DND-41 (cell line): ENCODE measurements around the gene OR7A17.

Experiments used
- ATAC-seq: fragments of 200-7000 bp; cut with Tn5 transposase; 3 replicates; pipeline ENCODE4 v1.9.1; 2021; ENCODE audit warnings: low read depth; ENCODE audit not compliant: insufficient read depth
- DNase-seq: peaks from one replicate; pipeline ENCODE4 v3.0.0-alpha.2; 2020
- H2AFZ ChIP-seq: 2 replicates; pipeline ENCODE4 v1.6.0; 2012; ENCODE audit warnings: low read depth, low read length
- H3K27ac ChIP-seq: 2 replicates; pipeline ENCODE4 v1.5.1; 2012; ENCODE audit warnings: low read length, inconsistent platforms
- H3K27me3 ChIP-seq: fragments of 200-600 bp; sonication (generic); 2 replicates; pipeline ENCODE4 v1.6.0; 2012; ENCODE audit warnings: low read length, mild to moderate bottlenecking, inconsistent platforms; ENCODE audit not compliant: insufficient read depth, poor library complexity
- H3K36me3 ChIP-seq: 2 replicates; pipeline ENCODE4 v1.5.1; 2012; ENCODE audit warnings: low read length, inconsistent platforms; ENCODE audit not compliant: insufficient read depth
- H3K4me1 ChIP-seq: 2 replicates; pipeline ENCODE4 v1.5.1; 2012; ENCODE audit warnings: mild to moderate bottlenecking, low read length; ENCODE audit not compliant: insufficient read depth
- H3K4me2 ChIP-seq: 2 replicates; pipeline ENCODE4 v1.6.0; 2012; ENCODE audit warnings: mild to moderate bottlenecking, moderate library complexity, low read length, inconsistent platforms; ENCODE audit not compliant: insufficient read depth
- H3K4me3 ChIP-seq, 2 experiments: fragments of 200-600 bp in 1 of 2; shearing (Covaris generic) in 1 of 2; 2 replicates each; pipeline ENCODE4 v1.5.1; 2012 to 2016; ENCODE audit warnings: inconsistent platforms in 2 of 2, low read length in 2 of 2, mild to moderate bottlenecking in 2 of 2, low read depth in 1 of 2, moderate library complexity in 1 of 2
- H3K79me2 ChIP-seq: 2 replicates; pipeline ENCODE4 v1.6.0; 2012; ENCODE audit warnings: low read length, inconsistent platforms; ENCODE audit not compliant: insufficient read depth
- H3K9ac ChIP-seq: 2 replicates; pipeline ENCODE4 v1.6.0; 2012; ENCODE audit warnings: low read depth, mild to moderate bottlenecking, inconsistent platforms, low read length, moderate library complexity
- H3K9me3 ChIP-seq: 2 replicates; pipeline ENCODE4 v1.5.1; 2012; ENCODE audit warnings: low read length, moderate library complexity, mild to moderate bottlenecking, inconsistent platforms; ENCODE audit not compliant: insufficient read depth, severe bottlenecking
- H4K20me1 ChIP-seq: 2 replicates; pipeline ENCODE4 v1.6.0; 2012; ENCODE audit warnings: low read length; ENCODE audit not compliant: insufficient read depth
- EZH2 ChIP-seq: IDR thresholded peaks from 3 replicates; pipeline ENCODE4 v1.6.1; 2012; ENCODE audit warnings: borderline replicate concordance, low read depth, mild to moderate bottlenecking, moderate library complexity, low read length, inconsistent platforms; ENCODE audit not compliant: severe bottlenecking
- TF ChIP-seq, protein P1 (sequence below): IDR thresholded peaks from 2 replicates; pipeline ENCODE4 v1.5.1; 2012; ENCODE audit warnings: borderline replicate concordance, low read length, moderate library complexity, mild to moderate bottlenecking; ENCODE audit not compliant: poor library complexity, severe bottlenecking; ENCODE audit errors: extremely low read depth

Gene OR7A17

DNA sequence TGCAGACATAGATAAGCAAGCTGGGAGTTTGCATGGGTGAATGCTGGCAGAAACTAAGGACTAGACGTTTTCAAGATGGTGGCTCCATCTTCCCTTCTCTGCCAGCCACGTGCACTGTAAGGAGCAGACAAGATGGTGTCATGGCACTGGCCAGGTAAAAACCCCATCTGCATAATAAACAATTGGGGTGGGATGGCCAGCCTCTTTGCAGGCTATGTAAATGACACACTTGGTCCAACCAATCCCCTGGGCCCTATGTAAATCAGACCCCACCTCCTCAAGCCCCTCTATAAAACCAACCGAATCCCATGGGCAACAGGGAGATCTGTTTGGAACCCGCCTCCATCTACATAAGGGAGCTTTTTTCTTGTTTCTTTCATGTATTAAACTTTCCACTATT, 48.5 kb downstream of the OR7A17 start:
- H3K79me2 ChIP-seq: no peaks in the 10 kb centered on the region
- DNase-seq (no peak), ATAC-seq (no peak)
- no peak overlapping the region for H3K9ac ChIP-seq
- no peaks in the 10 kb centered on the region for H4K20me1 ChIP-seq
- H3K27me3 ChIP-seq: no peaks in the 10 kb centered on the region
- H3K27ac ChIP-seq: no peak overlapping the region
- H3K36me3 ChIP-seq: no peaks in the 10 kb centered on the region
- no peaks in the 10 kb centered on the region for H3K9me3 ChIP-seq
- H2AFZ ChIP-seq: no peak overlapping the region
- H3K4me2 ChIP-seq: no peak overlapping the region
- no peaks in the 10 kb centered on the region for H3K4me1 ChIP-seq
- no peak overlapping the region for H3K4me3 ChIP-seq
- TF ChIP-seq, protein P1, sequence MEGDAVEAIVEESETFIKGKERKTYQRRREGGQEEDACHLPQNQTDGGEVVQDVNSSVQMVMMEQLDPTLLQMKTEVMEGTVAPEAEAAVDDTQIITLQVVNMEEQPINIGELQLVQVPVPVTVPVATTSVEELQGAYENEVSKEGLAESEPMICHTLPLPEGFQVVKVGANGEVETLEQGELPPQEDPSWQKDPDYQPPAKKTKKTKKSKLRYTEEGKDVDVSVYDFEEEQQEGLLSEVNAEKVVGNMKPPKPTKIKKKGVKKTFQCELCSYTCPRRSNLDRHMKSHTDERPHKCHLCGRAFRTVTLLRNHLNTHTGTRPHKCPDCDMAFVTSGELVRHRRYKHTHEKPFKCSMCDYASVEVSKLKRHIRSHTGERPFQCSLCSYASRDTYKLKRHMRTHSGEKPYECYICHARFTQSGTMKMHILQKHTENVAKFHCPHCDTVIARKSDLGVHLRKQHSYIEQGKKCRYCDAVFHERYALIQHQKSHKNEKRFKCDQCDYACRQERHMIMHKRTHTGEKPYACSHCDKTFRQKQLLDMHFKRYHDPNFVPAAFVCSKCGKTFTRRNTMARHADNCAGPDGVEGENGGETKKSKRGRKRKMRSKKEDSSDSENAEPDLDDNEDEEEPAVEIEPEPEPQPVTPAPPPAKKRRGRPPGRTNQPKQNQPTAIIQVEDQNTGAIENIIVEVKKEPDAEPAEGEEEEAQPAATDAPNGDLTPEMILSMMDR: no peak
- TF ChIP-seq EZH2: no peak

DNA sequence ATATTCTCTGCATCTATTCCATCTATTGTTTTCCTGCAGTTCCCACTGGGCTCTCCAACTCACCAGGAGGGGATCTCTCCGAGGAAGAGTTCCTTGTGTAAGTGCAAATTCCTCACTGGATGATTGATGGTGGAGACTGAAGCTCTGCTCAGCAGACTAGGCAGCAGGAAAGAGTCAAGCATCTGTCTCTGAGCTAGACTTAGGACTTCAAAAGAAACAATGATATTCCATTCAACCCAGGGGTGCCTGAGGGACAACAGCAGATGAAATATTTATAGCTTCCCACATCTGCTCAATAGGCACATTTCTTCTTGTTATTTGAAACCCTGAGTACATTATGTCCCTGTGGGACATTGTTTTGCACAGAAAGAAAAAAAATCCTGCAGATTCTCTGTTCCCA, 50.9 kb downstream of the OR7A17 start, which contains the start of the genes OR7A5 and OR7C1:
TSS of gene OR7A5 (minus strand) at position 175 of the 400 bp plus-strand sequence. CDS start 6,944 bp downstream, outside the sequence.
TSS of gene OR7C1 (minus strand) at position 175 of the 400 bp plus-strand sequence. CDS start 35,049 bp downstream, outside the sequence.
- Histone ChIP-seq H3K27me3 (peaks cover 2% of the 10 kb centered on the region), H3K9me3 (no peaks in the 10 kb centered on the region), H3K79me2 (no peaks in the 10 kb centered on the region), H3K9ac (no peak within 1 kb of the TSS), H3K36me3 (no peaks in the 10 kb centered on the region), H3K4me3 (no peak within 1 kb of the TSS), H3K4me2 (no peak within 1 kb of the TSS), H4K20me1 (no peaks in the 10 kb centered on the region), H3K27ac (no peak within 1 kb of the TSS), H2AFZ (no peak within 1 kb of the TSS), H3K4me1 (no peaks in the 10 kb centered on the region)
- DNase-seq (no peak), ATAC-seq (no peak)
- TF ChIP-seq EZH2: no peak
- TF ChIP-seq, protein P1: no peak

DNA sequence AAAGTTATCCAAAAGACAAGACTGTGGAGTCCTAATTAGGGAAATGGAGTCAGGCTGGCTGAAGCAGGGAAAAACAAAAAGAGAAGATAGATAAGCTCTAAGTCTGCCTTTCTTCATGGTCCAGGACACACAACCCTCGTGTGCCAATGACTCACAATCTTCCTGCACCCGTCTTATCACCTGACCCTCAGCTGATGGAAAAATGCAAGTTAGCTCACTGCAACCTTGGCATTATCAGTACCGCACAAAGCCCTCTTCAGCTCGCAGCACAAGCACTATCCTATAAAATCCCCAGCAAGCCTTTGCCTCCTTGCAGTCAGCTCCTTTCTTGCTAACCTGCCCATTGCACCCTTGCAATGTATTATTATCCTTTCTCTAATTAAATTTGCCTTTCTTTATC, 55.2 kb downstream of the OR7A17 start:
- Histone ChIP-seq H3K4me3 (no peak overlapping the region), H3K4me1 (no peaks in the 10 kb centered on the region), H3K27me3 (peaks cover 2% of the 10 kb centered on the region), H2AFZ (no peak overlapping the region), H3K9ac (no peak overlapping the region), H3K36me3 (no peaks in the 10 kb centered on the region), H3K9me3 (no peaks in the 10 kb centered on the region), H3K79me2 (no peaks in the 10 kb centered on the region), H4K20me1 (no peaks in the 10 kb centered on the region), H3K4me2 (no peak overlapping the region), H3K27ac (no peak overlapping the region)
- ATAC-seq (no peak), DNase-seq (no peak)
- TF ChIP-seq EZH2: no peak
- TF ChIP-seq, protein P1: no peak
